Rectal smooth muscle tissue (tissue), 1 donor: ENCODE measurements around the gene SAA2.

ENCODE experiments used
- H3K27ac ChIP-seq: one replicate; pipeline ENCODE4 v1.7.0; 2013; ENCODE audit warnings: low read depth, low read length, inconsistent platforms
- H3K27me3 ChIP-seq: one replicate; pipeline ENCODE4 v1.7.0; 2013; ENCODE audit warnings: low read length; ENCODE audit not compliant: control insufficient read depth, insufficient read depth
- H3K36me3 ChIP-seq: one replicate; pipeline ENCODE4 v1.7.0; 2013; ENCODE audit warnings: low read length; ENCODE audit not compliant: control insufficient read depth, insufficient read depth
- H3K4me1 ChIP-seq: one replicate; pipeline ENCODE4 v1.7.0; 2013; ENCODE audit warnings: low read length; ENCODE audit not compliant: control insufficient read depth, insufficient read depth
- H3K4me3 ChIP-seq: one replicate; pipeline ENCODE4 v1.7.0; 2013; ENCODE audit warnings: low read length
- H3K9ac ChIP-seq: one replicate; pipeline ENCODE4 v1.7.0; 2013; ENCODE audit warnings: low read length

The SAA2 gene

DNA sequence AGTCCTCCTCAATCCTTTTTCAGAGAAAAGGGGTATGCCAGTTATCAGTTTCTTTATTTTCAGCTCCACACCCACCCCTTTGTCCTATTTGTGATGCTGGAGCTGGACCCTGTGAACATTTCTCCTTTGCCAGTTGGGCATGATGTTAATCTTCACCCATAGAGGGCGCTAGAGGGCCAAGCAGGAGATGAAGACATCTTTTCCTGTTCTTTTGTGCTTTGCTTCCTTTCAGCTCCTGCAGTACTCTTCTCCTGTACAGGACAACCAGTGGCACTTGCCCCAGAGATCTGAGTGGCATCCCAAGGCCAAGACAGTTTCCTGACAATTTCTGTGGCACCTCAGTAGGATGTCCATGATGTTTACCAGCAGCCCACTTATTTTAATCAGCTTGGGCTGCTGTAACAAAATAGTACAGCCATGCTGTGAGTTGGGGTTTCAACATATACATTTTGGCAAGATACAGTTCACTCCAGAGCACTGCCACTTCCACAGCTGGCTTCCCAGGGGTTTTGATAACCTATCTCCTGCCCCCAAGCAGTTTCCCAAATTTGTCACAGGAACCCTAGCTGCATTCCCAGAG, 4.6 kb downstream of the SAA2 start:
- Histone ChIP-seq H3K36me3 (no peaks in the 10 kb centered on the region), H3K27ac (no peak overlapping the region), H3K4me3 (no peak overlapping the region), H3K9ac (no peak overlapping the region), H3K27me3 (no peaks in the 10 kb centered on the region), H3K4me1 (no peaks in the 10 kb centered on the region)

GRCh38 chr11:18239655-18240054, 8.8 kb downstream of the SAA2 start:
- Histone ChIP-seq H3K36me3 (no peaks in the 10 kb centered on the region), H3K9ac (no peak overlapping the region), H3K4me3 (no peak overlapping the region), H3K27me3 (no peaks in the 10 kb centered on the region), H3K27ac (no peak overlapping the region), H3K4me1 (no peaks in the 10 kb centered on the region)

- H3K4me1 ChIP-seq, result no peaks in the 10 kb centered on the region
- H3K9ac ChIP-seq, result no peak within 1 kb of the TSS
- no peak within 1 kb of the TSS for H3K27ac ChIP-seq
- H3K27me3 ChIP-seq, result no peaks in the 10 kb centered on the region
- H3K4me3 ChIP-seq, result no peak within 1 kb of the TSS
- H3K36me3 ChIP-seq, result no peaks in the 10 kb centered on the region
Measured at GRCh38 chr11:18236664-18237356, 11.7 kb downstream of the SAA2 start, which contains the start of gene SAA4. Gene SAA4, minus strand, starts transcription at chr11:18236802. Its CDS starts 876 bp downstream, at chr11:18235926.

DNA sequence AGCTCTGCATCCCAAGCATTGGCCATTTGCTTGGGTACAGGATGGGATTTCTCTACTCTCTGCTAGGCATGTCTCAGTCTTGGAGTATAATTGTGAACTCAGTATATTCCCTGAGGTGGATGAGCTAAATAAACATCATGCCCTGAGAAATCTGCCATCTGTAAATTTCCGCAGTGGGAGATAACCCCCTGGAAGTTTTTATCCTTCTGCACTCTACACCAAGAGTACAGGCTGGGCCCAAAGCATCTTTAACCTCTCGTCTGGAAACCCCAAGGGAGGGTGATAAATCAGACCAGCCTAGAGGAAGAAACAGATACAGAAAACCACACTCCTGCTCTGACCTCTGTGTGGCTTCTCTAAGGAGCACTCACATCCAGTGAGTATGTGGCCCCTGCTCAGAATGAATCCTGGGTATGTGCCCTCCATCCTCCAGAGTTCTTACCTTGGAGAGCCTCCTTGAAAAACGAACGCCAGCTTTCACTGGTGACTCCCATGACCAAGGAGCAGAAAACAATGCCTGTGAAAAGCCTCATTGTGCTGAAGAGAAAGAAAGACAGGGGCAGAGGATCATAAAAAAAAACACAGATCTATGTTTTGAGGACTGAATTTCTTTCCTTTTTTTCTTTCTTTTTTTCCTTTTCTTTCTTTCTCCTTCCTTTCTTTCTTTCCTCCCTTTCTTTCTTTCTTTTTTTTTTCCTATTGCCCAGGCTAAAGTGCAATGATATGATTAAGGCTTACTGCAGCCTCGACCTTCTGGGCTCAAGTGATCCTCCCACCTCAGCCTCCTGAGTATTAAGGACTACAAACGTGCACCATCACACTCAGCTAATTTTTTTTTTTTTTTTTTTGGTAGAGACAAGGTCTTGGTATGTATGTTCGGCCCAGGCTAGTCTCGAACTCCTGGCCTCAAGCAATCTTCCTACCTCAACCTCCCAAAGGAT, 12.8 kb downstream of the SAA2 start:
- no peaks in the 10 kb centered on the region for H3K27me3 ChIP-seq
- no peaks in the 10 kb centered on the region for H3K36me3 ChIP-seq
- H3K9ac ChIP-seq, result no peak overlapping the region
- no peak overlapping the region for H3K27ac ChIP-seq
- no peaks in the 10 kb centered on the region for H3K4me1 ChIP-seq
- H3K4me3 ChIP-seq, result no peak overlapping the region

DNA sequence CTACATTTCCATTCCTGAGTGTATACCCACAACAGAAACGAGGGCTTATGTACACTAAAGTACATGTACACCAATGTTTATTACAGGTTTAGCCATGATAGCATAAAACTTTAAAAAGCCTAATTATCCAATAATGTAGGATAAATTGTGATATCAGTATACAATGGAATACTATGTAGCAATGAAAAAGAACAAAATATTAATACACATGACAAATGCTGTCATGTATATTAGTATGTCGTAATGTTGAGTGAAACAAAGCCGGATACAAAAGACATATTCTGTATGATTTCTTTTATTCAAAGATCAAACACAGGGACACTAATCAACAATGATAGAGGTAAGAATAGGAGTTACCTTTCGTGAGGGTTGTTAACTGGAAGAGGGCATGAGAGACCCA, 14.6 kb downstream of the SAA2 start:
- Histone ChIP-seq H3K36me3 (no peaks in the 10 kb centered on the region), H3K4me1 (no peaks in the 10 kb centered on the region)

DNA sequence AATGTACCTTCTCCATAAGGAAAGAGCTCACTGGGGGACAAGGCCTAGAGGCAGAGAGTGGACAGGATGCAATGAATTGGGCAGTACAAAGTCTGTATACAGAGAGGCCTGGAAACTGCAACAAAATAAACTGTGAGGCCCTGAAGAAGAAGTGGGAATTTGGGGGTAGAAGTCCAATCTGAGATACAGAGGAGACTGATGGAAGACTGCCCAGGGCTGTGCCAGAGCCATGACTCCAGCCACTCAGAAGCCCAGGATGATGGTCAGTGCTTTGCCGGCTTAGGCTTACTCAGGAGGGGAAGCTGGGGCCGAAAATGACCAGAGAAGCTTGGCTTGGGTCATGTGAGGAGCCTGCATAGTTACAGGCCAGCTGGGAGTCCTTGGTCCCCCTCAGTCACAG, 17.6 kb downstream of the SAA2 start:
- no peaks in the 10 kb centered on the region for H3K27me3 ChIP-seq
- no peak overlapping the region for H3K4me3 ChIP-seq
- H3K9ac ChIP-seq, result no peak overlapping the region
- no peaks in the 10 kb centered on the region for H3K36me3 ChIP-seq
- H3K27ac ChIP-seq, result no peak overlapping the region
- H3K4me1 ChIP-seq, result no peaks in the 10 kb centered on the region

More for the DNA sequence above, 14.6 kb downstream of the SAA2 start:
- no peaks in the 10 kb centered on the region for H3K27me3 ChIP-seq
- no peak overlapping the region for H3K9ac ChIP-seq
- no peak overlapping the region for H3K27ac ChIP-seq
- no peak overlapping the region for H3K4me3 ChIP-seq

DNA sequence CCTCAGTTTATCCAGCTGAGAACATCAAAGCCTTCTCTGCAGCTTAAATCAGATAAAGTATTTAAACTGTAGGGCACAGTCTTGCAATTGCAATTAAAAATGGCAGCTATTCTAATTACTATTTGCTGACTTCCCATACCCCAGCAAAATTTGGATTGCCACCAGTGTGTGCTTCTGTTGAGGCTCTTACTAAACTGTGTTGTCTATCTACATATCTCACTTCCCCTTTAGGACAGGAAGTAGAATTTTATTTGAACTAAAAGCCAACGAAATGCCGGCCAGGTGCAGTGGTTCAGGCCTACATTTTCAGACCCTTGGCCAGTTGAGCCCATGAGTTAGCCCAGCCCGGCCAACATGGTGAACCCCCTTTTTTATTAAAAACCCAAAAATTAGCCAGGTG, 19.0 kb downstream of the SAA2 start:
- Histone ChIP-seq H3K4me3 (no peak overlapping the region), H3K27ac (no peak overlapping the region), H3K9ac (no peak overlapping the region), H3K4me1 (no peaks in the 10 kb centered on the region), H3K36me3 (no peaks in the 10 kb centered on the region), H3K27me3 (no peaks in the 10 kb centered on the region)

DNA sequence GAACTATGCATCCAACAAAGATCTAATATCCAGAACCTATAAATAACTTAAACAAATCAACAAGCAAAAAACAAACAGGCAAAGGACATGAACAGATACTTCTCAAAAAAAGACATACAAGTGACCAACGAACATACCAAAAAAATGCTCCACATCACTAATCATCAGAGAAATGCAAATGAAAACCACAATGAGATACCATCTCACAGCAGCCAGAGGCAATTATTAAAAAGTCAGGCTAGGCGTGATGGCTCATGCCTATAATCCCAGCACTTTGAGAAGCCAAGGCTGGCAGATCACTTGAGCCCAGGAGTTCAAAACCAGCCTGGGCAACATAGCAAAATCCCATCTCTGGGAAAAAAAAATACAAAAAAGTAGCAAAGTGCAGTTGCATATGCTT, 22.6 kb downstream of the SAA2 start:
- Histone ChIP-seq H3K36me3 (no peaks in the 10 kb centered on the region), H3K4me1 (no peaks in the 10 kb centered on the region), H3K4me3 (no peak overlapping the region), H3K27me3 (no peaks in the 10 kb centered on the region), H3K27ac (no peak overlapping the region), H3K9ac (no peak overlapping the region)

- H3K9ac ChIP-seq, result no peak overlapping the region
- H3K4me3 ChIP-seq, result no peak overlapping the region
- H3K4me1 ChIP-seq, result no peaks in the 10 kb centered on the region
- H3K27ac ChIP-seq, result no peak overlapping the region
- no peaks in the 10 kb centered on the region for H3K36me3 ChIP-seq
- H3K27me3 ChIP-seq, result no peaks in the 10 kb centered on the region
Measured at GRCh38 chr11:18223591-18224387, 24.7 kb downstream of the SAA2 start.

DNA sequence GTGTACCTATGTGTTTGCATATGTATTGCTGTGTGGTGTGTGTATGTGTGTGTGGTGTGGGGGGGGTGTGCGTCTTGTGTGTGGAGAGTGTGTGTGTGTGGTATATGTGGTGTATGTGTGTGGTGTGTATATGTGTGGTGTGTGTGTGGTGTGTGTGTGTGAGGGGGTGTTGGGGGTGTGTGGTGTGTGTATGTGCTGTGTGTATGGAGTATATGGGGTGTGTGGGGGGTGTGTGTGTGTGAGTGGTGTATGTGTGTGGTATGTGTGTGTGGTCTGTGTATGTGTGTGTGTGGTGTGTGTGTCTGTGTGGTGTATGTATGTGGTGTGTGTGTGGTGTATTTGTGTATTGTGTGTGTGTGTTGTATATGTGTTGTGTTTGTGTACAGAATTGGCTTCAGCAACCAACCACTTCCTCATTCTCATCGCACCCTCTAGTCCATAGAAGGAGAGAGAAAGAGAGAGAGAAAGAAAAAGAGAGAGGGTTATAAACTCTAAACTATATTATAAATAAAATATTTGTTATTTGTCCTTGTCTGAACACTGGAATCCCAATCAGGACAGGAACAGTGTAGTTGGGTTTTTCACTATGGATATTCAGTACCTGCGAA, 25.6 kb downstream of the SAA2 start:
- Histone ChIP-seq H3K27me3 (no peaks in the 10 kb centered on the region), H3K4me1 (no peaks in the 10 kb centered on the region), H3K27ac (no peak overlapping the region), H3K36me3 (no peaks in the 10 kb centered on the region), H3K4me3 (no peak overlapping the region), H3K9ac (no peak overlapping the region)

DNA sequence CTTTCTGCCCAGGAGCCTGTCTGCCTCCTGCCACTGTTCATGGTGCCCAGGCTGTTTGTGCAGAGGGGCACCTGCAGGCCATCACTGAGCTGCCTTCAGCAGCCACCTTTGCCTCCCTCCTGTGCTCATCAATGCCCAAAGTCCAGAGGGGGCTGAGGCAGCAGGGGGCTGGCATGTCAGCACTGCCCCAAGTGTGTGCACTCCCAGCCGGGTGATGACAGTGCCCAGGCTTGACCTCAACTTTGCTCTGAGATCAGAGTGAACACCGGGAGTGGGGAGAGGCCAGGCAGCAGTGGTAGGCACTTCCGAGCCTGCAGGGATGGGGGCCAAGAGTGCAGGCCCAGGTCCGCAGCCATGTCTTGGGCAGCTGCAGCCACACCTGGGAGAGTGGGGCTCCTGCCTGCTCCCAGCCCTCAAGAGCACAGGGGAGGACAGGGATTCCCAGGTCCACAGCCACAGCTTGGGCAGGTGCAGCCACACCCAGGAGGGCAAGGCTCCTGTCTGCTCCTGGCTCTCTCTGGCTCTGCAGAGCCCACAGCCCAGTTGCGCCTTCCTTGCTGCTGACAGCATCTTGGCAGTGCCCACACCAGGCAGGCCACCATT, 27.1 kb downstream of the SAA2 start:
- H3K9ac ChIP-seq, result no peak overlapping the region
- no peaks in the 10 kb centered on the region for H3K27me3 ChIP-seq
- no peak overlapping the region for H3K27ac ChIP-seq
- no peaks in the 10 kb centered on the region for H3K4me1 ChIP-seq
- no peaks in the 10 kb centered on the region for H3K36me3 ChIP-seq
- no peak overlapping the region for H3K4me3 ChIP-seq
